Activated T-helper 1 cell treated with anti-CD3 and anti-CD28 coated beads, Interleukin-12 subunit alpha, Interleukin-12 subunit beta, Interleukin-2, Interleukin-4 antibody, amounts not matched to agents 30 ng/mL and 10 ng/mL and 1 ng/mL, durations not matched to agents 14 hours and 24 hours and 36 hours (primary cell): Measurements from ENCODE around the gene DUS4L. TPM values are rescaled to one million over a fixed set of nuclear protein-coding genes. Genes with fewer than 3 reads are reported as not detected.
A peak's percentile ranks its signal among the peaks of the same experiment; 100 is the strongest.
"Not testable (repeated sequence)": the region's sequence is repeated elsewhere in the genome, so short reads cannot be mapped to it uniquely, and the experiment has no call there.

Source experiments
- DNase-seq: peaks from one replicate; pipeline ENCODE4 v3.0.0; 2021; ENCODE audit warnings: low spot score
- H3K27ac Mint-ChIP-seq: one replicate; pipeline ENCODE4 v1.8.0; 2021; ENCODE audit warnings: mild to moderate bottlenecking, mixed read lengths
- H3K27me3 Mint-ChIP-seq: one replicate; pipeline ENCODE4 v1.8.0; 2022; ENCODE audit warnings: mild to moderate bottlenecking, moderate library complexity, mixed read lengths; ENCODE audit not compliant: insufficient read depth
- H3K36me3 Mint-ChIP-seq: one replicate; pipeline ENCODE4 v1.8.0; 2021; ENCODE audit warnings: low read depth, mixed read lengths
- H3K4me1 Mint-ChIP-seq: one replicate; pipeline ENCODE4 v1.8.0; 2021; ENCODE audit warnings: low read depth, mixed read lengths
- H3K4me3 Mint-ChIP-seq: one replicate; pipeline ENCODE4 v1.8.0; 2021; ENCODE audit warnings: mild to moderate bottlenecking, moderate library complexity, mixed read lengths
- H3K9me3 Mint-ChIP-seq: one replicate; pipeline ENCODE4 v1.8.0; 2021; ENCODE audit warnings: mixed read lengths
- intact Hi-C: fragments of 100-400 bp; cut with micrococcal nuclease; formaldehyde crosslinking; loops from one replicate; pipeline ENCODE4 v1.15.1; 2024
- total RNA-seq: library from RNA; stranded (reverse); gene quantifications from 2 replicates; pipeline ENCODE4 v1.2.3, GENCODE V29; 2022

DUS4L gene, protein sequence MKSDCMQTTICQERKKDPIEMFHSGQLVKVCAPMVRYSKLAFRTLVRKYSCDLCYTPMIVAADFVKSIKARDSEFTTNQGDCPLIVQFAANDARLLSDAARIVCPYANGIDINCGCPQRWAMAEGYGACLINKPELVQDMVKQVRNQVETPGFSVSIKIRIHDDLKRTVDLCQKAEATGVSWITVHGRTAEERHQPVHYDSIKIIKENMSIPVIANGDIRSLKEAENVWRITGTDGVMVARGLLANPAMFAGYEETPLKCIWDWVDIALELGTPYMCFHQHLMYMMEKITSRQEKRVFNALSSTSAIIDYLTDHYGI
- total RNA-seq = 11.8 and 13.5 TPM in 2 replicates

DNA sequence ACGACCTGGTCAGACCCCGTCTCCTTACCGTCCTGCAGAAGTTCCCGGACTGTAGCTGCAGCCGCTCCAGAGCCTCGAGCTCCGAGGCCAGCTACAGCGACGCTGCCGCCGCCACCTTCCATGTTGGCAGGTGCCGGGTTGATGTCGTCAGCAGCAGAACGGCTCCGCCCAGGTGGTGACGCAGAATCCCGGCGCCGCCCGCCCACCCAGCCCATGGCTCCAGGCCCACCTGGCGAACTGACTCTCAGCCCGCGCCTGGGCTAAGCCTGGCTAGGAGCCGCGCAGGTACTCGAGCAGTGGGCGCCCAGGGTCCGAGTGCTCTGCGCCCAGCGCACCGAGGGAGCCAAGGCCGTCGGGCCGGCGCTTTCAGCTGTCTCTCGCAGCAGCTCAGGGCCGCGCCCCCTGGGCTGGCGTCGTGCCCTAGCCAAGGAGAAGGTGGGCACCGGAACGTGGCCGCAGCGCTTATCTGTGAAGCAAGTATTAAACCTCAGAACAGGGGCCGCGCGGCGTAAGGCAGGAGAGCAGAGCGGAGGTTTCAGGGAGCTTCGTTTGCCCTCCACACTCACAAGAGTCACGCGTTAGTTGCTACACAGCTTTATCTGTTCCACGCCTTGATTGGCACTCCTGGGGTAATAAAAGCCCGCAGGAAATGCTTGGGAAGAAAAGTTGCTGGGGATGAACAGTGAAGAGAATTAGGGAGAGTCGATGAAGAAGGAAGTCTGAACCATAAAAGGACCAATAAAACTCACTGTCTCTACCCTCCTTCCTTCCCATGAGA is at the start of gene DUS4L, which contains the start of gene COG5:
DUS4L (plus strand) TSS at position 197 of the 778 bp plus-strand sequence. CDS start 3,100 bp downstream, outside the sequence.
COG5 (minus strand) TSS at position 146 of the 778 bp plus-strand sequence; CDS start at position 122, 24 bp downstream.
- DNase-seq = peak; percentile 75
- Mint-ChIP-seq H3K27me3 (no peaks in the 10 kb centered on the region), H3K4me3 (peak within 1 kb of the TSS; percentile 89), H3K9me3 (no peaks in the 10 kb centered on the region), H3K36me3 (peaks cover 14% of the 10 kb centered on the region), H3K27ac (peak within 1 kb of the TSS; percentile 93), H3K4me1 (peaks cover 62% of the 10 kb centered on the region)
- intact Hi-C loops = loop anchor here (1.0 to 10.0 kb wide), 11 partner anchors 16 to 1008 kb away; partner anchors contain the start of genes BCAP29, DLD, HBP1 and PIK3CG

DNA sequence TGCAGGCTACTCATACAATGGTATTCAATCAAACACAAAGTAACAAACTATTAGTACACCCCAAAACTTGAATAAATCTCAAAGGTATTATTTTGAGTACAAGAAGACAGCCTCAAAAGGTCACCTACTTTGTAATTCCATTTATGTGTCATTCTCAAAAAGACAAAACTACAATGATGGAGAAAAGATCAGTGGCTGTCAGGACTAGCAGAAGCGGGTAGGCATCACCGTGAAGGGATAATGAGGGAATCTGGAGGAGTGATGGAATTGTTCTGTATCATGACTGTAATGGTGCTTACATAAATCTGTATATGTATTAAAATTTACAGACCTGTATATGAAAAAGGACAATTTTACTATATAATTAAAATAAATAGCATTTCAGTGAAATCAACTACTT is 37.1 kb upstream of the DUS4L start:
- Mint-ChIP-seq H3K4me3 (no peak overlapping the region), H3K36me3 (peaks cover 31% of the 10 kb centered on the region), H3K4me1 (peaks cover 4% of the 10 kb centered on the region), H3K27me3 (no peaks in the 10 kb centered on the region), H3K9me3 (no peaks in the 10 kb centered on the region), H3K27ac (no peak overlapping the region)
- intact Hi-C loops = no loop called here
- DNase-seq = no peak

DNA sequence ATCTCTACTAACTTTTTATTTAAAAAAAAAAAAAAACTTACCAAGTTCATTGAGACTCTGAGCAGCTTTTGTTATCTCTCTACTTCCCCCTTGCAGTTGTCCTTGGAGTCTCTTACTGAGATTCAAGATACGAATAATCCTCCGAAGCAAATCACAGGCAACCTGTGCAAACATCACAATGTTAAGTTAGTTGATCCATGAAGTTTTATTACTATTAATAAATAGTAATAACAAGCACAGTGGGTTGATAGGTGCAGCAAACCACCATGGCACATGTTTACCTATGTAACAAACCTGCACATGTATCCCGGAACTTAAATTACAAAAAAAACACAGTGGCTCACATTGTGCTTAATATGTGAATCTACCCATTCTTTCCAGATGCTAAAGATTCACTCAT is 36.6 kb upstream of the DUS4L start:
- DNase-seq = no peak
- intact Hi-C loops = no loop called here
- peaks cover 4% of the 10 kb centered on the region for H3K4me1 Mint-ChIP-seq
- no peak overlapping the region for H3K27ac Mint-ChIP-seq
- no peaks in the 10 kb centered on the region for H3K27me3 Mint-ChIP-seq
- H3K9me3 Mint-ChIP-seq = no peaks in the 10 kb centered on the region
- H3K36me3 Mint-ChIP-seq = peaks cover 29% of the 10 kb centered on the region
- no peak overlapping the region for H3K4me3 Mint-ChIP-seq

DNA sequence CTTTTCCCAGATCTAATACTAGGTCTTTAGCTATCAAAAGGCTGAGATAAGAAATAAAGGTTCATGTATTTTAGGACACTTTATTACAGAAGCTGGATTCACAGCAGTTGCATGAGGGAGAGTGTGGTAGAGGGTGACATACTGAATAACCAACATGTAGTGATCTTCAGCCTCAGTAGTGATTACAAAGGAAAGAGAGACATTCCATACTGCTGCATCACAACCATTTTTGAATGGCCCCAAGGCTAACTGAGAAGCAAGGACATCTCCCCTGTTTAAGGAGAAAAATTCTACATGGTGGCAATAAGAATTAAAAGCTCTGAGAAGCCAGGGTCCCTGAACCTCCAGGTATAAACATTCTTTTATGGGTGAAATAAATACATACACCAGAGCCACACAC is 35.3 kb upstream of the DUS4L start:
- DNase-seq = no peak
- Mint-ChIP-seq H3K4me1 (peaks cover 12% of the 10 kb centered on the region), H3K27me3 (no peaks in the 10 kb centered on the region), H3K4me3 (no peak overlapping the region), H3K36me3 (peaks cover 28% of the 10 kb centered on the region), H3K9me3 (no peaks in the 10 kb centered on the region), H3K27ac (no peak overlapping the region)
- intact Hi-C loops = no loop called here

GRCh38 chr7:107530751-107531150 is 33.0 kb upstream of the DUS4L start:
- no peak overlapping the region for H3K27ac Mint-ChIP-seq
- H3K27me3 Mint-ChIP-seq = no peaks in the 10 kb centered on the region

DNA sequence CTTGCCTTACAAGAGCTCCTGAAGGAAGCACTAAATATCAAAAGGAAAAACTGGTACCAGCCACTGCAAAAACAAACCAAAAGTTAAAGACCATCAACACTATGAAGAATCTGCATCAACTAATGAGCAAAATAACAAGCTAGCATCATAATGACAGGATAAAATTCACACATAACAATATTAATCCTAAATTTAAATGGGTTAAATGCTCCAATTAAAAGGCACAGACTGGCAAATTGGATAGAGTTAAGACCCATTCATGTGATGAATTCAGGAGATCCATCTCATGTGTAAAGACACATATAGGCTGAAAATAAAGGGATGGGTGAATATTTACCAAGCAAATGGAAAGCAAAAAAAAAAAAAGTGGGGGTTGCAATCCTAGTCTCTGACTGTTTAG is 29.6 kb upstream of the DUS4L start:
- no peak overlapping the region for H3K27ac Mint-ChIP-seq
- no peak for DNase-seq
- H3K4me1 Mint-ChIP-seq = peaks cover 20% of the 10 kb centered on the region
- intact Hi-C loops = no loop called here
- no peaks in the 10 kb centered on the region for H3K27me3 Mint-ChIP-seq
- H3K36me3 Mint-ChIP-seq = peaks cover 30% of the 10 kb centered on the region
- H3K4me3 Mint-ChIP-seq = no peak overlapping the region
- peaks cover 10% of the 10 kb centered on the region for H3K9me3 Mint-ChIP-seq

More at GRCh38 chr7:107530751-107531150, 33.0 kb upstream of the DUS4L start:
- Mint-ChIP-seq H3K36me3 (peaks cover 30% of the 10 kb centered on the region), H3K4me3 (no peak overlapping the region), H3K9me3 (peaks cover 10% of the 10 kb centered on the region), H3K4me1 (peaks cover 23% of the 10 kb centered on the region)
- no peak for DNase-seq
- intact Hi-C loops = no loop called here

DNA sequence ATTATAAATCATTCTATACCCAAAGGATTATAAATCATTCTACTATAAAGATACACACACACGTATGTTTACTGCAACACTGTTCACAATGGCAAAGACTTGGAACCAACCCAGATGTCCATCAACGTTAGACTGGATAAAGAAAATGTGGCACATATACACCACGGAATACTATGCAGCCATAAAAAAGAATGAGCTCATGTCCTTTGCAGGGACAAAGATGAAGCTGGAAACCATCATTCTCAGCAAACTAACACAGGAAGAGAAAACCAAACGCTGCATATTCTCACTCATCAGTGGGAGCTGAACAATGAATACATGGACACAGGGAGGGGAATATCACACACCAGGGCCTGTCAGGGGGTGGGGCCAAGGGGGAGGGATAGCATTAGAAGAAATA is 26.5 kb upstream of the DUS4L start:
- Mint-ChIP-seq H3K36me3 (peaks cover 36% of the 10 kb centered on the region), H3K4me1 (peaks cover 20% of the 10 kb centered on the region), H3K9me3 (peaks cover 10% of the 10 kb centered on the region)
- H3K4me3 Mint-ChIP-seq, DNase-seq, H3K27me3 Mint-ChIP-seq, intact Hi-C loops, H3K27ac Mint-ChIP-seq: not testable (repeated sequence)

- peaks cover 10% of the 10 kb centered on the region for H3K9me3 Mint-ChIP-seq
- peaks cover 38% of the 10 kb centered on the region for H3K36me3 Mint-ChIP-seq
- no peaks in the 10 kb centered on the region for H3K27me3 Mint-ChIP-seq
- intact Hi-C loops = no loop called here
- no peak for DNase-seq
- no peak overlapping the region for H3K4me3 Mint-ChIP-seq
- no peak overlapping the region for H3K27ac Mint-ChIP-seq
- H3K4me1 Mint-ChIP-seq = peaks cover 16% of the 10 kb centered on the region
These were observed 25.8 kb upstream of the DUS4L start for GRCh38 chr7:107538001-107538400.

GRCh38 chr7:107543338-107543993 is 20.3 kb upstream of the DUS4L start:
- H3K4me1 Mint-ChIP-seq = no peaks in the 10 kb centered on the region
- DNase-seq = no peak
- intact Hi-C loops = no loop called here
- no peaks in the 10 kb centered on the region for H3K27me3 Mint-ChIP-seq
- H3K4me3 Mint-ChIP-seq = no peak overlapping the region
- H3K27ac Mint-ChIP-seq = no peak overlapping the region
- H3K36me3 Mint-ChIP-seq = peaks cover 51% of the 10 kb centered on the region
- peaks cover 28% of the 10 kb centered on the region for H3K9me3 Mint-ChIP-seq

DNA sequence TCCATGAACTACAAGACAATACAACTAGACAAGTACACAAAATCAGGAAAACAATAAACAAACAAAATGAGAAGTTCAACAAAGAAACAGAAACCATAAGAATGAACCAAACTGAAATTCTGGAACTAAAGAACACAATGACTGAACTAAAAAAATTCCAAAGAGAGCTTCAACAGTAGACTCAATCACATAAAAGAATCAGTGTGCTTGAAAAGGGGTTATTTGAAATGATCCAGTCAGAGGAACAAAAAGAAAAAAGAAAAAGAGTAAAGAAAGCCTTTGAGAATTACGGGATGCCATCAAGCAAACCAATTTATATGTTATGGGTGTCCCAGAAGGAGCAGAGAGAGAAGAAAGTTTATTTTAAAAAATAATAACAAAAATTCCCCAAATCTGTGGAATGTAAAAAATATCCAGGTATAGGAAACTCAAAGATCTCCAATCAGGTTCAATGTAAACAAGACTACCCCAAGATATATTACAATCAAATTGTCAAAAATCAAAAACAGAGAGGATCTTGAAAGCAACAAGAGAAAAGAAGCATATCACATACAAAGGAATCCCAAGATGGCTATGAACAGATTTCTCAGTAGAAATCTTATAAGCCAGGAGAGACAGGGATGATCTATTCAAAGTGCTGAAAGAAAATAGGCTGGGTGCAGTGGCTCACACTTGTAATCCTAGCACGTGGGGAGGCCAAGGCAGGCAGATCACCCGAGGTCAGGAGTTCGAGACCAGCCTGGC is 18.8 kb upstream of the DUS4L start:
- Mint-ChIP-seq H3K4me1 (no peaks in the 10 kb centered on the region), H3K27me3 (no peaks in the 10 kb centered on the region), H3K27ac (no peak overlapping the region), H3K4me3 (no peak overlapping the region), H3K36me3 (peaks cover 50% of the 10 kb centered on the region), H3K9me3 (peaks cover 28% of the 10 kb centered on the region)
- DNase-seq = no peak
- intact Hi-C loops = no loop called here

- Mint-ChIP-seq H3K4me1 (peaks cover 26% of the 10 kb centered on the region), H3K36me3 (peaks cover 51% of the 10 kb centered on the region)
- intact Hi-C loops = loop anchor here (1.0 kb wide), 1 partner anchor 8 kb away; no protein-coding TSS in a partner anchor
These were observed 11.8 kb upstream of the DUS4L start for GRCh38 chr7:107551936-107552335.

DNA sequence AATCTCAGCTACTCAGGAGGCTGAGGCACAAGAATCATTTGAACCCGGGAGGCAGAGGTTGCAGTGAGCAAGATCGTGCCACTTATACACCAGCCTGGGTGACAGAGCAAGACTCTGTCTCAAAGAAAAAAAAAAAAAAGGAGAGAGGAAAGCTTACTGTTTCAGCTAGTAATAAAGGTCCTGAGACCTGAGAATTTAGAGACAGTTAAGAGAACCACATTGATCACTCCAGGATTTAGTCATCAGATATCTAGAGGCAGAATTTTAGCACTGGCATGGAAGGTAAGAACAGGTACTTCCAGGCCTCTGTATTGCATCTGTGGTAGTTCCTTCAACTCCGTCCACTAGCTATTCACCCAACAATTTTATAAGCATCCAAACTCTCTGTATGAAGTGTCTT is 7.9 kb upstream of the DUS4L start:
- intact Hi-C loops = no loop called here
- Mint-ChIP-seq H3K9me3 (no peaks in the 10 kb centered on the region), H3K4me1 (peaks cover 46% of the 10 kb centered on the region), H3K27ac (no peak overlapping the region), H3K36me3 (peaks cover 32% of the 10 kb centered on the region), H3K4me3 (no peak overlapping the region), H3K27me3 (no peaks in the 10 kb centered on the region)
- DNase-seq = no peak

More at GRCh38 chr7:107551936-107552335, 11.8 kb upstream of the DUS4L start:
- H3K27ac Mint-ChIP-seq = no peak overlapping the region
- H3K9me3 Mint-ChIP-seq = peaks cover 5% of the 10 kb centered on the region
- H3K27me3 Mint-ChIP-seq = no peaks in the 10 kb centered on the region
- DNase-seq = no peak
- no peak overlapping the region for H3K4me3 Mint-ChIP-seq
